ENCODE results near the gene CZIB.

CZIB gene

GRCh38 chr1:53255031-53255430 is 34.6 kb upstream of the CZIB start:
- H3K9me3 ChIP-seq (ENCODE audit: low read length): no peaks in the 10 kb centered on the region
- no peaks in the 10 kb centered on the region for H3K4me1 ChIP-seq (ENCODE audit: insufficient read depth, low read length, severe bottlenecking)
- H3K9me2 ChIP-seq (ENCODE audit: low read depth, low read length): no peaks in the 10 kb centered on the region
- H3K27ac ChIP-seq (ENCODE audit: low read depth, low read length, poor library complexity, severe bottlenecking): no peak overlapping the region
- H2AFZ ChIP-seq (ENCODE audit: low read length): no peak overlapping the region
- H3K4me3 ChIP-seq (ENCODE audit: low read depth, low read length, poor library complexity, severe bottlenecking): no peak overlapping the region
- no peaks in the 10 kb centered on the region for H3K27me3 ChIP-seq (ENCODE audit: insufficient read depth, low read length)
- TF ChIP-seq EZH2 (IDR thresholded peaks at IDR 0.05; ENCODE audit: borderline replicate concordance, low read length): no peak
- no peak for TF ChIP-seq CTCF (IDR thresholded peaks at IDR 0.05; ENCODE audit: low read length)
- no peaks in the 10 kb centered on the region for H3K79me2 ChIP-seq (ENCODE audit: insufficient read depth, low read length)
- peaks cover 92% of the 10 kb centered on the region for H3K36me3 ChIP-seq (ENCODE audit: insufficient read depth, low read length)
- H3F3A ChIP-seq (ENCODE audit: insufficient read depth, low read length): no peaks in the 10 kb centered on the region
- H3K9ac ChIP-seq (ENCODE audit: low read length): no peak overlapping the region
- no peak overlapping the region for H3K4me2 ChIP-seq (ENCODE audit: low read length)
- no peaks in the 10 kb centered on the region for H4K20me1 ChIP-seq (ENCODE audit: insufficient read depth, low read length)

GRCh38 chr1:53254011-53254640 is 33.7 kb upstream of the CZIB start:
- Histone ChIP-seq H3F3A (ENCODE audit: insufficient read depth, low read length) (no peaks in the 10 kb centered on the region), H4K20me1 (ENCODE audit: insufficient read depth, low read length) (no peaks in the 10 kb centered on the region), H3K9me3 (ENCODE audit: low read length) (no peaks in the 10 kb centered on the region), H3K27me3 (ENCODE audit: insufficient read depth, low read length) (no peaks in the 10 kb centered on the region), H3K4me2 (ENCODE audit: low read length) (no peak overlapping the region), H3K9ac (ENCODE audit: low read length) (no peak overlapping the region), H3K4me1 (ENCODE audit: insufficient read depth, low read length, severe bottlenecking) (no peaks in the 10 kb centered on the region), H3K4me3 (ENCODE audit: low read depth, low read length, poor library complexity, severe bottlenecking) (no peak overlapping the region), H3K79me2 (ENCODE audit: insufficient read depth, low read length) (no peaks in the 10 kb centered on the region), H2AFZ (ENCODE audit: low read length) (no peak overlapping the region), H3K27ac (ENCODE audit: low read depth, low read length, poor library complexity, severe bottlenecking) (no peak overlapping the region), H3K9me2 (ENCODE audit: low read depth, low read length) (no peaks in the 10 kb centered on the region), H3K36me3 (ENCODE audit: insufficient read depth, low read length) (peaks cover 92% of the 10 kb centered on the region)
- no peak for TF ChIP-seq CTCF (IDR thresholded peaks at IDR 0.05; ENCODE audit: low read length)

- Histone ChIP-seq H3K79me2 (ENCODE audit: insufficient read depth, low read length) (no peaks in the 10 kb centered on the region), H3K27me3 (ENCODE audit: insufficient read depth, low read length) (no peaks in the 10 kb centered on the region), H3K4me2 (ENCODE audit: low read length) (no peak overlapping the region), H4K20me1 (ENCODE audit: insufficient read depth, low read length) (no peaks in the 10 kb centered on the region), H3K4me3 (ENCODE audit: low read depth, low read length, poor library complexity, severe bottlenecking) (no peak overlapping the region), H2AFZ (ENCODE audit: low read length) (no peak overlapping the region), H3K9me3 (ENCODE audit: low read length) (no peaks in the 10 kb centered on the region), H3K9ac (ENCODE audit: low read length) (no peak overlapping the region), H3K27ac (ENCODE audit: low read depth, low read length, poor library complexity, severe bottlenecking) (no peak overlapping the region), H3K36me3 (ENCODE audit: insufficient read depth, low read length) (peaks cover 92% of the 10 kb centered on the region), H3F3A (ENCODE audit: insufficient read depth, low read length) (no peaks in the 10 kb centered on the region), H3K4me1 (ENCODE audit: insufficient read depth, low read length, severe bottlenecking) (no peaks in the 10 kb centered on the region), H3K9me2 (ENCODE audit: low read depth, low read length) (no peaks in the 10 kb centered on the region)
- TF ChIP-seq CTCF (IDR thresholded peaks at IDR 0.05; ENCODE audit: low read length) (no peak), EZH2 (IDR thresholded peaks at IDR 0.05; ENCODE audit: borderline replicate concordance, low read length) (no peak)
Observed at GRCh38 chr1:53250325-53250724, 29.9 kb upstream of the CZIB start.

All from OCI-LY1 (cell line).